HL-60 (cell line): ENCODE data around the gene STEAP3.

Experiments used
- DNase-seq, 2 experiments: peaks; one replicate each; pipeline ENCODE4 v3.0.0-alpha.2; 2010 to 2020; ENCODE audit warnings: low read depth in 1 of 2, low spot score in 1 of 2
- H3K27ac ChIP-seq: fragments of 250-450 bp; sonication (Bioruptor Pico); replicated peaks from 2 replicates; pipeline ENCODE4 v1.5.1; 2020; ENCODE audit warnings: mild to moderate bottlenecking, moderate library complexity
- H3K27me3 ChIP-seq: fragments of 250-450 bp; sonication (Bioruptor Pico); 2 replicates; pipeline ENCODE4 v1.5.1; 2021; ENCODE audit warnings: mild to moderate bottlenecking, moderate library complexity; ENCODE audit not compliant: insufficient read depth, poor library complexity, severe bottlenecking
- H3K4me3 ChIP-seq: replicated peaks from 2 replicates; pipeline ENCODE4 v1.5.1; 2011; ENCODE audit warnings: mild to moderate bottlenecking, control low read depth, low read length; ENCODE audit not compliant: insufficient read depth
- CTCF ChIP-seq: IDR thresholded peaks from one replicate; pipeline ENCODE4 v1.5.1; 2011; ENCODE audit warnings: low read length, control low read depth, inconsistent platforms; ENCODE audit not compliant: insufficient read depth
- GABPA ChIP-seq: IDR thresholded peaks from 2 replicates; pipeline ENCODE4 v1.6.1; 2012; ENCODE audit warnings: low read depth
- POLR2AphosphoS5 ChIP-seq: IDR thresholded peaks from 2 replicates; pipeline ENCODE4 v1.6.1; 2012; ENCODE audit warnings: low read depth
- REST ChIP-seq: IDR thresholded peaks from 2 replicates; pipeline ENCODE4 v1.6.1; 2012; ENCODE audit warnings: low read depth; ENCODE audit not compliant: insufficient replicate concordance
- SPI1 ChIP-seq: IDR thresholded peaks from 2 replicates; pipeline ENCODE4 v1.6.1; 2012; ENCODE audit warnings: low read depth, mild to moderate bottlenecking, borderline replicate concordance

Gene STEAP3

GRCh38 chr2:119247844-119248271, 24.2 kb downstream of the STEAP3 start:
- H3K27ac ChIP-seq, result no peak overlapping the region
- no peaks in the 10 kb centered on the region for H3K27me3 ChIP-seq
- DNase-seq, result no peak
- H3K4me3 ChIP-seq, result no peak overlapping the region
- no peak for TF ChIP-seq GABPA

- no peak for DNase-seq
- Histone ChIP-seq H3K27ac (no peak overlapping the region), H3K4me3 (no peak overlapping the region), H3K27me3 (no peaks in the 10 kb centered on the region)
- TF ChIP-seq SPI1 (no peak), REST (no peak), CTCF (no peak), POLR2AphosphoS5 (no peak), GABPA (no peak)
Observed at GRCh38 chr2:119248311-119248710, 24.7 kb downstream of the STEAP3 start.

- H3K4me3 ChIP-seq, result no peak overlapping the region
- no peak overlapping the region for H3K27ac ChIP-seq
- no peaks in the 10 kb centered on the region for H3K27me3 ChIP-seq
- DNase-seq, result no peak
- no peak for TF ChIP-seq GABPA
- TF ChIP-seq REST, result no peak
- TF ChIP-seq POLR2AphosphoS5, result no peak
- no peak for TF ChIP-seq SPI1
- no peak for TF ChIP-seq CTCF
Observed at GRCh38 chr2:119248751-119249150, 25.1 kb downstream of the STEAP3 start.

- no peak for TF ChIP-seq CTCF
- no peak for TF ChIP-seq SPI1
- no peak for TF ChIP-seq REST
- TF ChIP-seq GABPA, result no peak
- no peak for TF ChIP-seq POLR2AphosphoS5
- H3K27ac ChIP-seq, result no peak overlapping the region
- H3K4me3 ChIP-seq, result no peak overlapping the region
- no peaks in the 10 kb centered on the region for H3K27me3 ChIP-seq
- DNase-seq, result no peak
Observed at GRCh38 chr2:119249311-119249710, 25.7 kb downstream of the STEAP3 start.
